H54 (cell line): ENCODE results near the gene XRCC5.
"Not testable (repeated sequence)": the region's sequence is repeated elsewhere in the genome, so short reads cannot be mapped to it uniquely, and the experiment has no call there.

Experiments used
- DNase-seq: peaks from one replicate; pipeline ENCODE4 v3.0.0; 2011; ENCODE audit warnings: low spot score, mixed read lengths; ENCODE audit not compliant: insufficient read length
- FAIRE-seq: peaks from 3 replicates; lab custom pipeline; 2011; peaks lifted over from hg19 to GRCh38; lab: Jason Lieb, UNC
- POLR2A ChIP-seq: IDR thresholded peaks from 2 replicates; pipeline ENCODE4 v1.6.1; 2011; ENCODE audit warnings: low read depth, mild to moderate bottlenecking, low read length

XRCC5 gene

GRCh38 chr2:216194561-216194960, 85.4 kb downstream of the XRCC5 start:
- DNase-seq (no peak), FAIRE-seq (no peak)
- no peak for TF ChIP-seq POLR2A

GRCh38 chr2:216195565-216196029, 86.4 kb downstream of the XRCC5 start:
- FAIRE-seq (peak; percentile 86), DNase-seq (peak; percentile 27)
- TF ChIP-seq POLR2A, result no peak

- no peak for TF ChIP-seq POLR2A
- FAIRE-seq (no peak), DNase-seq (no peak)
These were observed 92.7 kb downstream of the XRCC5 start for GRCh38 chr2:216201692-216202306.

- FAIRE-seq (no peak), DNase-seq (no peak)
- no peak for TF ChIP-seq POLR2A
These were observed 93.6 kb downstream of the XRCC5 start for GRCh38 chr2:216202626-216203250.

GRCh38 chr2:216205486-216205885, 96.3 kb downstream of the XRCC5 start:
- TF ChIP-seq POLR2A, result no peak
- FAIRE-seq (no peak), DNase-seq (no peak)

- FAIRE-seq (no peak), DNase-seq (no peak)
- no peak for TF ChIP-seq POLR2A
These were observed 97.0 kb downstream of the XRCC5 start for GRCh38 chr2:216206041-216206703.

GRCh38 chr2:216206821-216207220, 97.7 kb downstream of the XRCC5 start:
- no peak for TF ChIP-seq POLR2A
- no peak for DNase-seq
- FAIRE-seq, result no peak

- not testable (repeated sequence) for DNase-seq, FAIRE-seq
These were observed 99.5 kb downstream of the XRCC5 start for GRCh38 chr2:216208661-216209060.

GRCh38 chr2:216210701-216211540, 101.8 kb downstream of the XRCC5 start:
- DNase-seq, result no peak

GRCh38 chr2:216211614-216212145, 102.5 kb downstream of the XRCC5 start:
- TF ChIP-seq POLR2A, result no peak
- FAIRE-seq, result no peak

More at GRCh38 chr2:216210701-216211540, 101.8 kb downstream of the XRCC5 start:
- no peak for FAIRE-seq
- TF ChIP-seq POLR2A, result no peak

GRCh38 chr2:216214768-216215167, 105.6 kb downstream of the XRCC5 start:
- no peak for TF ChIP-seq POLR2A
- FAIRE-seq (no peak), DNase-seq (no peak)

More at GRCh38 chr2:216211614-216212145, 102.5 kb downstream of the XRCC5 start:
- DNase-seq, result no peak

- FAIRE-seq, result peak; percentile 66
- DNase-seq, result no peak
- no peak for TF ChIP-seq POLR2A
These were observed 106.7 kb downstream of the XRCC5 start for GRCh38 chr2:216215658-216216390.
